Measurements from ENCODE around the gene GPR171.

GRCh38 chr3:151200586-151200985 is 2.4 kb downstream of the GPR171 start:
- TF ChIP-seq CTCF (IDR thresholded peaks at IDR 0.05 in 8 of 11, conservative IDR thresholded peaks at IDR 0.05 in 3 of 11) (no peak), POLR2A (IDR thresholded peaks at IDR 0.05) (no peak), POLR2AphosphoS5 (IDR thresholded peaks at IDR 0.05) (no peak)

All from spleen (tissue), 7 donors.